Activated naive CD4-positive, alpha-beta T cell treated with anti-CD3 and anti-CD28 coated beads for 36 hours (primary cell): ENCODE data around the gene ADM2. TPM values are rescaled to one million over a fixed set of nuclear protein-coding genes. Genes with fewer than 3 reads are reported as not detected.
A peak's percentile ranks its signal among the peaks of the same experiment; 100 is the strongest.

Experiments
- CTCF ChIA-PET: fragments of 350-600 bp; sonication (Branson Sonifier 250); formaldehyde crosslinking; loops from one replicate; lab custom pipeline; 2021; ENCODE audit warnings: antibody characterized with exemption; lab: Charles Lee
- DNase-seq: peaks from one replicate; pipeline ENCODE4 v3.0.0-alpha.2; 2020
- H3K27ac Mint-ChIP-seq: one replicate; pipeline ENCODE4 v1.8.0; 2021; ENCODE audit warnings: mild to moderate bottlenecking, mixed read lengths
- H3K27me3 Mint-ChIP-seq: one replicate; pipeline ENCODE4 v1.8.0; 2021; ENCODE audit warnings: low read depth, mixed read lengths
- H3K36me3 Mint-ChIP-seq: one replicate; pipeline ENCODE4 v1.8.0; 2021; ENCODE audit warnings: low read depth, mixed read lengths
- H3K4me1 Mint-ChIP-seq: one replicate; pipeline ENCODE4 v1.8.0; 2021; ENCODE audit warnings: low read depth, mixed read lengths
- H3K4me3 Mint-ChIP-seq: one replicate; pipeline ENCODE4 v1.8.0; 2021; ENCODE audit warnings: mild to moderate bottlenecking, moderate library complexity, mixed read lengths
- H3K9me3 Mint-ChIP-seq: one replicate; pipeline ENCODE4 v1.8.0; 2021; ENCODE audit warnings: mixed read lengths
- intact Hi-C: fragments of 100-400 bp; cut with micrococcal nuclease; formaldehyde crosslinking; loops from one replicate; pipeline ENCODE4 v1.15.1; 2023
- total RNA-seq, 2 experiments: library from RNA; stranded (reverse); gene quantifications; one replicate each; pipeline ENCODE4 v1.2.3, GENCODE V29; 2021

The ADM2 gene
- total RNA-seq, 2 experiments from 2014 or later = 7.5 to 8.3 TPM

DNA sequence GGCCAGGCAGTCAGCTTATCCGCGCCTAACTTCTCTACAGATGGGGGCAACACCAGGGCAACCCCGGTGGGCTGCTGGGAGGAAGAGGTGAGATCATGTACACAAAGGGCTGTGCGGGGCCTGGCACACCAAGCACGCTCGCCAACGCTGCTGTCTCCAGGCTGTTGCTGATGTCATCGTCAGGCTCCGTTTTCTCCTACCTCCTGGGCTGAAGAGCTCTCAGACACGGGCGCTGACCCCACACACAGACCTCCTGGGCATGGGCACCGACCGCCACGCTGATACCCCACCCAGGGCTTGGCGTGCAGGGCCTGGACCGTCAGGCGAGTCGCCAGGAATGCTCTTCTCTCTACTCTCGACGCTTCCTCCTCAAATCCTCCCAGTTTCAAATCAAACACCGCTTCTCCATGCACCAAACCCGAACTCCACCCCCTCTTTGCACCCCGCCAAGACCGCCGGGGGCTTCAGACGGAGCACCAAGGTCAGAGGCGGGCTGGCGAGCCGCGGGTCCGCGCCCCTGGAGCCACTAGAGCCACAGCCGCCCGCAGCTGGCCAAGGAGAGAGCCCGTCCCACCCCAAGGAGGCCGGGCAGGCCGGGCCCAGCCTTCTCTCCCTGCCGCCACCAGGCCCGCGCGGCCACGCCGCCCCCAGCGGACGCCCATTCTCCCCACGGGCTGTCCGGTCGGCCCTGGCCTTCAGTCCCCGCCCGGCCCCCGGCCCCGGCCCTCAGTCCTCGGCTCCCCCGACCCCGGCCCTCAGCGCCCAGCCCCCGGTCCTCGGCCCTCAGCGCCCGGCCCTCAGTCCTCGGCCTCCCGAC, 7.3 kb upstream of the ADM2 start:
- H3K4me3 Mint-ChIP-seq = peak overlapping the region; percentile 95
- CTCF ChIA-PET = interaction anchor here (1.0 to 2.0 kb wide), 6 partner anchors 9 to 223 kb away, joined by 3 to 5 read pairs (median 4); partner anchors contain the start of gene HDAC10
- peaks cover 54% of the 10 kb centered on the region for H3K4me1 Mint-ChIP-seq
- H3K27ac Mint-ChIP-seq = peak overlapping the region; percentile 87
- H3K9me3 Mint-ChIP-seq = no peaks in the 10 kb centered on the region
- no peaks in the 10 kb centered on the region for H3K36me3 Mint-ChIP-seq
- peak; percentile 64 for DNase-seq
- H3K27me3 Mint-ChIP-seq = no peaks in the 10 kb centered on the region
- intact Hi-C loops = loop anchor here (1.0 to 10.0 kb wide), 6 partner anchors 25 to 512 kb away; partner anchors contain the start of genes LMF2, PIM3 and TUBGCP6

- Mint-ChIP-seq H3K27ac (peak within 1 kb of the TSS; percentile 87), H3K27me3 (peaks cover 4% of the 10 kb centered on the region), H3K4me1 (peaks cover 45% of the 10 kb centered on the region), H3K9me3 (no peaks in the 10 kb centered on the region), H3K4me3 (peak within 1 kb of the TSS; percentile 95), H3K36me3 (no peaks in the 10 kb centered on the region)
- intact Hi-C loops = loop anchor here (2.0 to 10.0 kb wide), 5 partner anchors 24 to 513 kb away; partner anchors contain the start of genes LMF2, PIM3 and TUBGCP6
- CTCF ChIA-PET = no interaction called here
- peak; percentile 90 for DNase-seq
Observed at GRCh38 chr22:50474710-50475651, 6.4 kb upstream of the ADM2 start, which contains the start of gene SBF1. TSS of gene SBF1 (minus strand) at chr22:50475035. CDS start at chr22:50474840, 195 bp downstream.

GRCh38 chr22:50475652-50476002, 5.7 kb upstream of the ADM2 start:
- peaks cover 41% of the 10 kb centered on the region for H3K4me1 Mint-ChIP-seq
- no peaks in the 10 kb centered on the region for H3K9me3 Mint-ChIP-seq
- peaks cover 8% of the 10 kb centered on the region for H3K27me3 Mint-ChIP-seq
- intact Hi-C loops = loop anchor here (2.0 to 10.0 kb wide), 3 partner anchors 23 to 231 kb away; partner anchors contain the start of genes LMF2 and TUBGCP6
- no peak overlapping the region for H3K27ac Mint-ChIP-seq
- peak overlapping the region; percentile 62 for H3K4me3 Mint-ChIP-seq
- no peaks in the 10 kb centered on the region for H3K36me3 Mint-ChIP-seq
- DNase-seq = no peak
- CTCF ChIA-PET = no interaction called here

- DNase-seq = no peak
- Mint-ChIP-seq H3K36me3 (no peaks in the 10 kb centered on the region), H3K27ac (peak overlapping the region; percentile 60), H3K9me3 (no peaks in the 10 kb centered on the region), H3K4me3 (no peak overlapping the region), H3K27me3 (peaks cover 8% of the 10 kb centered on the region), H3K4me1 (peaks cover 28% of the 10 kb centered on the region)
- CTCF ChIA-PET = interaction anchor here (0.6 kb wide), 1 partner anchor 49 kb away, joined by 4 read pairs; the partner anchor contains the start of gene SCO2
- intact Hi-C loops = loop anchor here (10.0 kb wide), 1 partner anchor 232 kb away; the partner anchor contains the start of gene TUBGCP6
Observed at GRCh38 chr22:50476868-50477267, 4.5 kb upstream of the ADM2 start.

GRCh38 chr22:50477923-50478322, 3.4 kb upstream of the ADM2 start:
- Mint-ChIP-seq H3K27me3 (peaks cover 8% of the 10 kb centered on the region), H3K27ac (no peak overlapping the region), H3K9me3 (no peaks in the 10 kb centered on the region), H3K36me3 (no peaks in the 10 kb centered on the region), H3K4me3 (no peak overlapping the region), H3K4me1 (peaks cover 18% of the 10 kb centered on the region)
- no peak for DNase-seq
- CTCF ChIA-PET = no interaction called here
- intact Hi-C loops = loop anchor here (10.0 kb wide), 1 partner anchor 233 kb away; the partner anchor contains the start of gene TUBGCP6

- DNase-seq = no peak
- intact Hi-C loops = loop anchor here (10.0 kb wide), 1 partner anchor 235 kb away; the partner anchor contains the start of gene TUBGCP6
- Mint-ChIP-seq H3K27me3 (peaks cover 8% of the 10 kb centered on the region), H3K9me3 (no peaks in the 10 kb centered on the region), H3K36me3 (no peaks in the 10 kb centered on the region), H3K27ac (no peak overlapping the region), H3K4me3 (peak overlapping the region; percentile 61), H3K4me1 (peaks cover 5% of the 10 kb centered on the region)
- CTCF ChIA-PET = interaction anchor here (1.1 kb wide), 1 partner anchor 9 kb away, joined by 4 read pairs; no protein-coding TSS in a partner anchor
Observed at GRCh38 chr22:50479721-50480120, 1.6 kb upstream of the ADM2 start.

- no peak overlapping the region for H3K27ac Mint-ChIP-seq
- H3K9me3 Mint-ChIP-seq = no peaks in the 10 kb centered on the region
- H3K27me3 Mint-ChIP-seq = peaks cover 8% of the 10 kb centered on the region
- CTCF ChIA-PET = no interaction called here
- H3K36me3 Mint-ChIP-seq = no peaks in the 10 kb centered on the region
- DNase-seq = no peak
- intact Hi-C loops = no loop called here
- peak overlapping the region; percentile 61 for H3K4me3 Mint-ChIP-seq
- H3K4me1 Mint-ChIP-seq = peaks cover 6% of the 10 kb centered on the region
Observed at GRCh38 chr22:50481045-50481439, 301 bp upstream of the ADM2 start.

DNA sequence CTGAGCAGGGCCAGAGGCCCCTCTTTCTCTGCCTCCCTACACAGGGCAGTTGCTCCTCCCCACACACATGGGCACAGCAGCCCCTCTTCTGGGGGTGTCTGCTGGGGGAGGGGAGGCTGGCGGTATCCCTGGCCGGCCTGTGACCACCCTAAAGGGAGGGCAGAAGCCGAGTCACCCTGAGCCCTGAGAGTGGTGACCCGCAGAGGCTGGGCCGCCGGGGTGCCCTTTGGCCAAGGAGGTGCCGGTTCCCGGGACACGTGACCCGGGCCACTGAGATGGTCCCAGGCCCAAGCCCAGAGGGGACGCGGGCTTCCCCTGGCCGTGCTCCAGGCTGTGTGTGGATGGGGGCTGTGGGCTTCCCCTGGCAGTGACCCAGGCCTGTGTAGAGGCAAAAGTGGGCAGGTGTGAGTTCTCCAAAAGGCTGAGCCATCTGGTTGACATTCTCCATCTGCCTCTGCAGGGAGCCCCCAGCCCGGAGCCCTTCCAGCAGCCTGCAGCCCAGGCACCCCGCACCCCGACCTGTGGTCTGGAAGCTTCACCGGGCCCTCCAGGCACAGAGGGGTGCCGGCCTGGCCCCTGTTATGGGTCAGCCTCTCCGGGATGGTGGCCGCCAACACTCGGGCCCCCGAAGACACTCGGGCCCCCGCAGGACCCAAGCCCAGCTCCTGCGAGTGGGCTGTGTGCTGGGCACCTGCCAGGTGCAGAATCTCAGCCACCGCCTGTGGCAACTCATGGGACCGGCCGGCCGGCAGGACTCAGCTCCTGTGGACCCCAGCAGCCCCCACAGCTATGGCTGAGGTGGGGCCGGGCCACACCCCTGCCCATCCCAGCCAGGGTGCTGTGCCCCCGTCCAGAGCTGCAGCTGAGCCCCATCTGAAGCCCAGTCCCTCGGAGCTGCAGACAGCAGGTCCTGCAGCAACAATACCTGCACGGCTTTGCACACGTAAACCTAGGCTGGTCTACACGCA, 1.0 kb downstream of the ADM2 start:
- Mint-ChIP-seq H3K4me1 (peaks cover 6% of the 10 kb centered on the region), H3K36me3 (no peaks in the 10 kb centered on the region), H3K4me3 (peak overlapping the region; percentile 80), H3K9me3 (no peaks in the 10 kb centered on the region), H3K27me3 (peaks cover 8% of the 10 kb centered on the region), H3K27ac (no peak overlapping the region)
- CTCF ChIA-PET = interaction anchor here (0.9 kb wide), 1 partner anchor 9 kb away, joined by 3 read pairs; no protein-coding TSS in a partner anchor
- DNase-seq = no peak
- intact Hi-C loops = no loop called here

GRCh38 chr22:50483106-50483505, 1.8 kb downstream of the ADM2 start:
- CTCF ChIA-PET = interaction anchor here (0.9 kb wide), 1 partner anchor 10 kb away, joined by 3 read pairs; no protein-coding TSS in a partner anchor
- no peaks in the 10 kb centered on the region for H3K36me3 Mint-ChIP-seq
- H3K27me3 Mint-ChIP-seq = peaks cover 8% of the 10 kb centered on the region
- no peak for DNase-seq
- no peak overlapping the region for H3K27ac Mint-ChIP-seq
- H3K4me3 Mint-ChIP-seq = peak overlapping the region; percentile 45
- H3K9me3 Mint-ChIP-seq = no peaks in the 10 kb centered on the region
- peaks cover 6% of the 10 kb centered on the region for H3K4me1 Mint-ChIP-seq
- intact Hi-C loops = no loop called here

DNA sequence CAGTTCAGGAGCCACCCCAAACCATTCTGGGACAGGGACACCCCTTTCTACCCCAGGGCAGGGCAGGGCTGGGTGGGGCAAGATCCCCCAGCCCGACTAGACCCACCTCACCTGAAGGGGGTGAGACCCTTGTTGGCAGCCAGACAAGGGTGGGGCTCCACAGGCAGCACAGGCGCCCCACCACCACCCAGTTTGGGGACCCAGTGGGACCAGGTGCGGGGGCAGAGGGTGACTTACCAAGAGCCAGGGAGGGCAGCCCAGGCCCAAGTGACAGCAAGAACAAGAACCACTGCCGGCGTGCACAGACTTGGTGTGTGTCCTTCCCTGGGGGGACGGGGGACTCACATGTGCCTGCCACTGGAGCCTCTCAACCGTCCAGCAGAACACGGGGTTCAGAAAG, 2.2 kb downstream of the ADM2 start:
- CTCF ChIA-PET = interaction anchor here (0.6 kb wide), 2 partner anchors 12 to 156 kb away, joined by 3 to 4 read pairs; no protein-coding TSS in a partner anchor
- DNase-seq = no peak
- intact Hi-C loops = no loop called here
- no peaks in the 10 kb centered on the region for H3K36me3 Mint-ChIP-seq
- peaks cover 6% of the 10 kb centered on the region for H3K4me1 Mint-ChIP-seq
- H3K4me3 Mint-ChIP-seq = no peak overlapping the region
- no peak overlapping the region for H3K27ac Mint-ChIP-seq
- H3K27me3 Mint-ChIP-seq = peaks cover 8% of the 10 kb centered on the region
- H3K9me3 Mint-ChIP-seq = no peaks in the 10 kb centered on the region
